ENCODE measurements around the gene GAB1.

Gene GAB1

DNA sequence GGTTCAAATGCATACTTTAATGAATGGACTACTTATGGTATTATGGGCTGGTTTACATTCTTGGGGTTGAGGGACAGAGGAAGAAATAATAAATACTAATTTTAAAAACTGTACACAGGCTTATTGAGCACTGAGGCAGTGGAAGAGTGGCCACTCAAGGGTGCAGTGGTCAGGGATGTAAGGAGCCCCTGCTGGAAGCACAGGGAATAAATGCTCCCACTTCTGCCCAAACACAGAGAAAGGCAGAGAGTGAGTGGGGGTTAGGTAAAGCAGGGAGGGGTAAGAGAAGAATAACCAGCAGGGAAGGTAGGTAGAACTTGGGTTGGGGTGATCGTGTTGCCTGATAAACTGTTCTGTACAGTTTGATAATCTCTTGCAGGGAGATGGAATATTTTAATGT lies 60.0 kb downstream of the GAB1 start:
- POLR2A ChIA-PET, result no interaction called here
- H3K27ac ChIP-seq (ENCODE audit: extremely low read depth, low read depth, low read length), result no peak overlapping the region
- no peaks in the 10 kb centered on the region for H3K36me3 ChIP-seq (ENCODE audit: control insufficient read depth in 2 of 2, insufficient read depth in 1 of 2, low read length in 2 of 2)
- H3K9me3 ChIP-seq (ENCODE audit: control insufficient read depth, insufficient read depth, low read depth, low read length), result no peaks in the 10 kb centered on the region
- CTCF ChIA-PET, result interaction anchor here (1.2 kb wide), 1 partner anchor 9 kb away, joined by 3 read pairs; no protein-coding TSS in a partner anchor
- H3K4me3 ChIP-seq (ENCODE audit: low read depth, low read length), result no peak overlapping the region
- H3K4me1 ChIP-seq (ENCODE audit: control insufficient read depth, insufficient read depth, low read length), result no peaks in the 10 kb centered on the region
- no peak for TF ChIP-seq ZNF843 (tag by site-specific recombination; IDR thresholded peaks at IDR 0.05)
- TF ChIP-seq, protein P1, sequence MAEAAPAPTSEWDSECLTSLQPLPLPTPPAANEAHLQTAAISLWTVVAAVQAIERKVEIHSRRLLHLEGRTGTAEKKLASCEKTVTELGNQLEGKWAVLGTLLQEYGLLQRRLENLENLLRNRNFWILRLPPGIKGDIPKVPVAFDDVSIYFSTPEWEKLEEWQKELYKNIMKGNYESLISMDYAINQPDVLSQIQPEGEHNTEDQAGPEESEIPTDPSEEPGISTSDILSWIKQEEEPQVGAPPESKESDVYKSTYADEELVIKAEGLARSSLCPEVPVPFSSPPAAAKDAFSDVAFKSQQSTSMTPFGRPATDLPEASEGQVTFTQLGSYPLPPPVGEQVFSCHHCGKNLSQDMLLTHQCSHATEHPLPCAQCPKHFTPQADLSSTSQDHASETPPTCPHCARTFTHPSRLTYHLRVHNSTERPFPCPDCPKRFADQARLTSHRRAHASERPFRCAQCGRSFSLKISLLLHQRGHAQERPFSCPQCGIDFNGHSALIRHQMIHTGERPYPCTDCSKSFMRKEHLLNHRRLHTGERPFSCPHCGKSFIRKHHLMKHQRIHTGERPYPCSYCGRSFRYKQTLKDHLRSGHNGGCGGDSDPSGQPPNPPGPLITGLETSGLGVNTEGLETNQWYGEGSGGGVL (tag by site-specific recombination; IDR thresholded peaks at IDR 0.05), result no peak
- TF ChIP-seq ZNF426 (tag by site-specific recombination; IDR thresholded peaks at IDR 0.05), result no peak
- TF ChIP-seq ZNF350 (tag by site-specific recombination; IDR thresholded peaks at IDR 0.05), result no peak
- no peak for TF ChIP-seq ZNF791 (tag by site-specific recombination; IDR thresholded peaks at IDR 0.05)
- TF ChIP-seq ZNF658 (tag by site-specific recombination; IDR thresholded peaks at IDR 0.05), result no peak
- TF ChIP-seq KLF7 (tag by site-specific recombination; IDR thresholded peaks at IDR 0.05; ENCODE audit: borderline replicate concordance), result no peak
- TF ChIP-seq ZNF571 (tag by site-specific recombination; IDR thresholded peaks at IDR 0.05), result no peak
- no peak for TF ChIP-seq MYNN (tag by site-specific recombination; IDR thresholded peaks at IDR 0.05; ENCODE audit: borderline replicate concordance)
- TF ChIP-seq ZFP3 (tag by site-specific recombination; IDR thresholded peaks at IDR 0.05; ENCODE audit: low read depth), result no peak

DNA sequence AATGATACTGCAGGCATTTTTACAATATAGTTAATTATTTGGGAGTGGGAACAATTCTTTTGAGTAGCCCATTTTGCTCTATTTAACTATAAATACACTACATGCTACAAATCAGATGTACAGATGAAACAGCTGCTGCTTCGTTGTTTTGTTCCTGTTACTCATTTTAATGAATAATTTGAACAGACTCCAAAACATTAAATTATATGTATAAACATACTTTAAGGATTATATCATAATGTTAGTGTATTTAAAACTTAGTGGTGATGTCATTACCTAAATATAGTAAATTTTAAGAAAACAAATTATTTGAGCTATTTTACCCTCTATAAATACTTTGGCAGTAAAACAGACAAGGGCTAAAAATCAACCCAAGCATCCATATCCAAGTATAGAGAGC lies 60.7 kb downstream of the GAB1 start:
- TF ChIP-seq ZNF768 (tag by site-specific recombination; IDR thresholded peaks at IDR 0.05), result no peak
- no peak for TF ChIP-seq TCF7L2 (IDR thresholded peaks at IDR 0.05; ENCODE audit: borderline replicate concordance, low read depth, low read length)
- no peak for TF ChIP-seq ZFP37 (tag by site-specific recombination; IDR thresholded peaks at IDR 0.05)
- TF ChIP-seq, protein P2, sequence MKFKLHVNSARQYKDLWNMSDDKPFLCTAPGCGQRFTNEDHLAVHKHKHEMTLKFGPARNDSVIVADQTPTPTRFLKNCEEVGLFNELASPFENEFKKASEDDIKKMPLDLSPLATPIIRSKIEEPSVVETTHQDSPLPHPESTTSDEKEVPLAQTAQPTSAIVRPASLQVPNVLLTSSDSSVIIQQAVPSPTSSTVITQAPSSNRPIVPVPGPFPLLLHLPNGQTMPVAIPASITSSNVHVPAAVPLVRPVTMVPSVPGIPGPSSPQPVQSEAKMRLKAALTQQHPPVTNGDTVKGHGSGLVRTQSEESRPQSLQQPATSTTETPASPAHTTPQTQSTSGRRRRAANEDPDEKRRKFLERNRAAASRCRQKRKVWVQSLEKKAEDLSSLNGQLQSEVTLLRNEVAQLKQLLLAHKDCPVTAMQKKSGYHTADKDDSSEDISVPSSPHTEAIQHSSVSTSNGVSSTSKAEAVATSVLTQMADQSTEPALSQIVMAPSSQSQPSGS (tag by site-specific recombination; IDR thresholded peaks at IDR 0.05; ENCODE audit: low read depth), result peak; percentile 45; the same call in 1 of the 2 replicates
- ChIA-PET POLR2A (no interaction called here), CTCF (interaction anchor here (1.2 to 1.7 kb wide), 2 partner anchors 9 to 12 kb away, joined by 3 to 6 read pairs; no protein-coding TSS in a partner anchor)
- Histone ChIP-seq H3K9me3 (ENCODE audit: control insufficient read depth, insufficient read depth, low read depth, low read length) (no peaks in the 10 kb centered on the region), H3K27ac (ENCODE audit: extremely low read depth, low read depth, low read length) (no peak overlapping the region), H3K36me3 (ENCODE audit: control insufficient read depth in 2 of 2, insufficient read depth in 1 of 2, low read length in 2 of 2) (no peaks in the 10 kb centered on the region), H3K4me1 (ENCODE audit: control insufficient read depth, insufficient read depth, low read length) (no peaks in the 10 kb centered on the region), H3K4me3 (ENCODE audit: low read depth, low read length) (no peak overlapping the region)

DNA sequence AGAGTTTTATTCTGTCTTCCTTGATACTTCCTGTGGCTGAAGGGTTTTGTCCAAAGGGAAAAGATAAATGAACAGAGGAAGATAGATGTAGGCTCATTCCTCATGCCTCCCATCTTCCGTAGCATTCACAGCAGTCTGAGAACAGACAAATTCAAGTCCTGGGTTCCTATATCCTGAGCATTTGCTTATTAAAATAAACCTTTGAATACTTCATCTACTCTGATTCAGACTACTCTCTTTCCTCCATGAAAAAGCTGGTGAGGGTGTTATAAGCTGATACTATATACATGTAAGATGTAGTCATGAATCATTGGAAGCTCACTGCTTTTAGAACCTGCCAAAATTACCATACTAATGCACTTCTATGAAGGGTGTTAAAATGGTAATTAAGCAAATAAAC lies 61.2 kb downstream of the GAB1 start:
- CTCF ChIA-PET, result interaction anchor here (1.2 to 1.7 kb wide), 2 partner anchors 8 to 12 kb away, joined by 3 to 6 read pairs; no protein-coding TSS in a partner anchor
- no peak overlapping the region for H3K4me3 ChIP-seq (ENCODE audit: low read depth, low read length)
- POLR2A ChIA-PET, result no interaction called here
- TF ChIP-seq ZNF626 (tag by site-specific recombination; IDR thresholded peaks at IDR 0.05) (no peak), ZNF266 (tag by site-specific recombination; IDR thresholded peaks at IDR 0.05; ENCODE audit: low read depth) (no peak), ZNF10 (tag by site-specific recombination; IDR thresholded peaks at IDR 0.05) (no peak), ZNF211 (tag by site-specific recombination; IDR thresholded peaks at IDR 0.05; ENCODE audit: low read depth) (no peak)
- TF ChIP-seq, protein P3, sequence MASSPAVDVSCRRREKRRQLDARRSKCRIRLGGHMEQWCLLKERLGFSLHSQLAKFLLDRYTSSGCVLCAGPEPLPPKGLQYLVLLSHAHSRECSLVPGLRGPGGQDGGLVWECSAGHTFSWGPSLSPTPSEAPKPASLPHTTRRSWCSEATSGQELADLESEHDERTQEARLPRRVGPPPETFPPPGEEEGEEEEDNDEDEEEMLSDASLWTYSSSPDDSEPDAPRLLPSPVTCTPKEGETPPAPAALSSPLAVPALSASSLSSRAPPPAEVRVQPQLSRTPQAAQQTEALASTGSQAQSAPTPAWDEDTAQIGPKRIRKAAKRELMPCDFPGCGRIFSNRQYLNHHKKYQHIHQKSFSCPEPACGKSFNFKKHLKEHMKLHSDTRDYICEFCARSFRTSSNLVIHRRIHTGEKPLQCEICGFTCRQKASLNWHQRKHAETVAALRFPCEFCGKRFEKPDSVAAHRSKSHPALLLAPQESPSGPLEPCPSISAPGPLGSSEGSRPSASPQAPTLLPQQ (tag by site-specific recombination; IDR thresholded peaks at IDR 0.05), result no peak
- TF ChIP-seq, protein P4, sequence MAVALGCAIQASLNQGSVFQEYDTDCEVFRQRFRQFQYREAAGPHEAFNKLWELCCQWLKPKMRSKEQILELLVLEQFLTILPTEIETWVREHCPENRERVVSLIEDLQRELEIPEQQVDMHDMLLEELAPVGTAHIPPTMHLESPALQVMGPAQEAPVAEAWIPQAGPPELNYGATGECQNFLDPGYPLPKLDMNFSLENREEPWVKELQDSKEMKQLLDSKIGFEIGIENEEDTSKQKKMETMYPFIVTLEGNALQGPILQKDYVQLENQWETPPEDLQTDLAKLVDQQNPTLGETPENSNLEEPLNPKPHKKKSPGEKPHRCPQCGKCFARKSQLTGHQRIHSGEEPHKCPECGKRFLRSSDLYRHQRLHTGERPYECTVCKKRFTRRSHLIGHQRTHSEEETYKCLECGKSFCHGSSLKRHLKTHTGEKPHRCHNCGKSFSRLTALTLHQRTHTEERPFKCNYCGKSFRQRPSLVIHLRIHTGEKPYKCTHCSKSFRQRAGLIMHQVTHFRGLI (tag by site-specific recombination; IDR thresholded peaks at IDR 0.05), result no peak
- TF ChIP-seq, protein P5, sequence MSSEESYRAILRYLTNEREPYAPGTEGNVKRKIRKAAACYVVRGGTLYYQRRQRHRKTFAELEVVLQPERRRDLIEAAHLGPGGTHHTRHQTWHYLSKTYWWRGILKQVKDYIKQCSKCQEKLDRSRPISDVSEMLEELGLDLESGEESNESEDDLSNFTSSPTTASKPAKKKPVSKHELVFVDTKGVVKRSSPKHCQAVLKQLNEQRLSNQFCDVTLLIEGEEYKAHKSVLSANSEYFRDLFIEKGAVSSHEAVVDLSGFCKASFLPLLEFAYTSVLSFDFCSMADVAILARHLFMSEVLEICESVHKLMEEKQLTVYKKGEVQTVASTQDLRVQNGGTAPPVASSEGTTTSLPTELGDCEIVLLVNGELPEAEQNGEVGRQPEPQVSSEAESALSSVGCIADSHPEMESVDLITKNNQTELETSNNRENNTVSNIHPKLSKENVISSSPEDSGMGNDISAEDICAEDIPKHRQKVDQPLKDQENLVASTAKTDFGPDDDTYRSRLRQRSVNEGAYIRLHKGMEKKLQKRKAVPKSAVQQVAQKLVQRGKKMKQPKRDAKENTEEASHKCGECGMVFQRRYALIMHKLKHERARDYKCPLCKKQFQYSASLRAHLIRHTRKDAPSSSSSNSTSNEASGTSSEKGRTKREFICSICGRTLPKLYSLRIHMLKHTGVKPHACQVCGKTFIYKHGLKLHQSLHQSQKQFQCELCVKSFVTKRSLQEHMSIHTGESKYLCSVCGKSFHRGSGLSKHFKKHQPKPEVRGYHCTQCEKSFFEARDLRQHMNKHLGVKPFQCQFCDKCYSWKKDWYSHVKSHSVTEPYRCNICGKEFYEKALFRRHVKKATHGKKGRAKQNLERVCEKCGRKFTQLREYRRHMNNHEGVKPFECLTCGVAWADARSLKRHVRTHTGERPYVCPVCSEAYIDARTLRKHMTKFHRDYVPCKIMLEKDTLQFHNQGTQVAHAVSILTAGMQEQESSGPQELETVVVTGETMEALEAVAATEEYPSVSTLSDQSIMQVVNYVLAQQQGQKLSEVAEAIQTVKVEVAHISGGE (tag by site-specific recombination; conservative IDR thresholded peaks at IDR 0.05; ENCODE audit: low read depth), result no peak

More for the DNA sequence above, 61.2 kb downstream of the GAB1 start:
- Histone ChIP-seq H3K4me1 (ENCODE audit: control insufficient read depth, insufficient read depth, low read length) (no peaks in the 10 kb centered on the region), H3K9me3 (ENCODE audit: control insufficient read depth, insufficient read depth, low read depth, low read length) (no peaks in the 10 kb centered on the region), H3K27ac (ENCODE audit: extremely low read depth, low read depth, low read length) (no peak overlapping the region), H3K36me3 (ENCODE audit: control insufficient read depth in 2 of 2, insufficient read depth in 1 of 2, low read length in 2 of 2) (no peaks in the 10 kb centered on the region)
